Measurements from ENCODE around the gene LTB. TPM values are rescaled to one million over a fixed set of nuclear protein-coding genes. Genes with fewer than 3 reads are reported as not detected.

The LTB gene
- polyA plus RNA-seq, 1 of the 3 experiments (the other 2 are of a cell fraction) = 0.10 TPM

DNA sequence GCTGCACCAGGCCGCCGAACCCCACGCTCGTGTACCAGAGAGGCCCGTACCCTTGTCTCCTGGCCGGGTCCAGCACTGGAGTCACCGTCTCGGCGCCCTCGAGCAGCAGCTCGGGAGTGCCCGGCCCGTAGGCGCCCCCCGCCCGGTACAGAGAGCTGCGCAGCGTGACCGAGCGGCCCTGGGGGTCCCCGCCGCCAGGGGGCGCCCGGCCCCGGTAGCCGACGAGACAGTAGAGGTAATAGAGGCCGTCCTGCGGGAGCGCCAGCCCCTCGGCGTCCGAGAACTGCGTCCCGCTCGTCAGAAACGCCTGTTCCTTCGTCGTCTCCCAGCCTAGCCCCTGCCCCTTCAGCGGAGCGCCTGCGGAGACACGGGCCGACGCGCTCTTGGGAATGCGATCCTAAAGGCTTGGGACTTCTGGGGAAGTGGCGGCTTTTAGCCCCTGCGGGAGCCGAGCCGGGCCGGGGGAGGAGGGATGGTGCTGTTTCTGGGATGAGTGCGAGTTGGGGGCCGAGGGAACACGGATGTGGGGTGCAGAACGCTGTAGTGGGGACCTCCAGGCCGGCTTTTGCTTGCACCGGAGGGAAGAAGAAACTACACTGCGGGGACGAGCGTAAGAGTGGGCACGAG is 1.3 kb downstream of the LTB start:
- DNase-seq = peak; percentile 97
- peak overlapping the region; percentile 63 to 96 for H3K4me3 ChIP-seq (ENCODE audit: low read depth in 2 of 2, low read length in 1 of 2)
- H2AFZ ChIP-seq (ENCODE audit: low read depth) = peak overlapping the region; percentile 99
- CTCF ChIA-PET = interaction anchor here (0.6 to 17.6 kb wide), 25 partner anchors 9 to 197 kb away, joined by 3 to 312 read pairs (median 5); partner anchors contain the start of genes ATP6V1G2, DDX39B, NCR3 and NFKBIL1
- peak overlapping the region in 1 of 2 experiments; percentile 51; a peak in 1 of 4 replicates for H3K27ac ChIP-seq (ENCODE audit: low read depth in 2 of 2, low read length in 1 of 2)
- no peaks in the 10 kb centered on the region for H3K9me3 ChIP-seq
- H3K27me3 ChIP-seq (ENCODE audit: insufficient read depth) = no peaks in the 10 kb centered on the region
- no peaks in the 10 kb centered on the region for H3F3A ChIP-seq (replicated peaks; ENCODE audit: insufficient read depth)
- 6% methylated on average over 13 of the region's 62 CpGs for WGBS (ENCODE audit: low lambda C conversion rate)
- H3K4me1 ChIP-seq (ENCODE audit: control insufficient read depth in 1 of 2, insufficient read depth in 2 of 2, low read depth in 1 of 2, low read length in 1 of 2) = peaks cover 0 to 11% of the 10 kb centered on the region in 2 experiments; a peak in 1 of 4 replicates
- H3K9ac ChIP-seq = peak overlapping the region; percentile 88
- H3K9me2 ChIP-seq = no peaks in the 10 kb centered on the region
- peak overlapping the region; percentile 99 for H3K4me2 ChIP-seq
- no peaks in the 10 kb centered on the region for H3K36me3 ChIP-seq (replicated peaks in 1 of 2; ENCODE audit: control insufficient read depth in 1 of 2, insufficient read depth in 2 of 2, low read length in 1 of 2)
- no peaks in the 10 kb centered on the region for H4K20me1 ChIP-seq (ENCODE audit: insufficient read depth)
- H3K79me2 ChIP-seq (ENCODE audit: insufficient read depth) = no peaks in the 10 kb centered on the region
- POLR2A ChIA-PET = interaction anchor here (0.6 to 1.2 kb wide), 3 partner anchors 15 to 39 kb away, joined by 3 to 12 read pairs (median 5); partner anchors contain the start of gene DDX39B
- TF ChIP-seq, protein P1, sequence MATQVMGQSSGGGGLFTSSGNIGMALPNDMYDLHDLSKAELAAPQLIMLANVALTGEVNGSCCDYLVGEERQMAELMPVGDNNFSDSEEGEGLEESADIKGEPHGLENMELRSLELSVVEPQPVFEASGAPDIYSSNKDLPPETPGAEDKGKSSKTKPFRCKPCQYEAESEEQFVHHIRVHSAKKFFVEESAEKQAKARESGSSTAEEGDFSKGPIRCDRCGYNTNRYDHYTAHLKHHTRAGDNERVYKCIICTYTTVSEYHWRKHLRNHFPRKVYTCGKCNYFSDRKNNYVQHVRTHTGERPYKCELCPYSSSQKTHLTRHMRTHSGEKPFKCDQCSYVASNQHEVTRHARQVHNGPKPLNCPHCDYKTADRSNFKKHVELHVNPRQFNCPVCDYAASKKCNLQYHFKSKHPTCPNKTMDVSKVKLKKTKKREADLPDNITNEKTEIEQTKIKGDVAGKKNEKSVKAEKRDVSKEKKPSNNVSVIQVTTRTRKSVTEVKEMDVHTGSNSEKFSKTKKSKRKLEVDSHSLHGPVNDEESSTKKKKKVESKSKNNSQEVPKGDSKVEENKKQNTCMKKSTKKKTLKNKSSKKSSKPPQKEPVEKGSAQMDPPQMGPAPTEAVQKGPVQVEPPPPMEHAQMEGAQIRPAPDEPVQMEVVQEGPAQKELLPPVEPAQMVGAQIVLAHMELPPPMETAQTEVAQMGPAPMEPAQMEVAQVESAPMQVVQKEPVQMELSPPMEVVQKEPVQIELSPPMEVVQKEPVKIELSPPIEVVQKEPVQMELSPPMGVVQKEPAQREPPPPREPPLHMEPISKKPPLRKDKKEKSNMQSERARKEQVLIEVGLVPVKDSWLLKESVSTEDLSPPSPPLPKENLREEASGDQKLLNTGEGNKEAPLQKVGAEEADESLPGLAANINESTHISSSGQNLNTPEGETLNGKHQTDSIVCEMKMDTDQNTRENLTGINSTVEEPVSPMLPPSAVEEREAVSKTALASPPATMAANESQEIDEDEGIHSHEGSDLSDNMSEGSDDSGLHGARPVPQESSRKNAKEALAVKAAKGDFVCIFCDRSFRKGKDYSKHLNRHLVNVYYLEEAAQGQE (IDR thresholded peaks at IDR 0.05; ENCODE audit: low read depth, low read length) = no peak
- TF ChIP-seq TCF12 (IDR thresholded peaks at IDR 0.05) = no peak
- no peak for TF ChIP-seq RXRA (IDR thresholded peaks at IDR 0.05; ENCODE audit: borderline replicate concordance, low read depth)
- TF ChIP-seq GATA2 (CRISPR knock-in tag; IDR thresholded peaks at IDR 0.05) = no peak
- TF ChIP-seq CHD2 (IDR thresholded peaks at IDR 0.05; ENCODE audit: low read length, partially characterized antibody) = no peak
- peak; percentile 67 for TF ChIP-seq POLR2AphosphoS5 (IDR thresholded peaks at IDR 0.05; ENCODE audit: low read depth, low read length)
- TF ChIP-seq JUND (IDR thresholded peaks at IDR 0.05) = no peak
- peak; percentile 37; the same call in 1 of the 2 replicates for TF ChIP-seq NRF1 (IDR thresholded peaks at IDR 0.05; ENCODE audit: low read depth, low read length)
- no peak for TF ChIP-seq GABPA (IDR thresholded peaks at IDR 0.05; ENCODE audit: low read depth)
- TF ChIP-seq, protein P2, sequence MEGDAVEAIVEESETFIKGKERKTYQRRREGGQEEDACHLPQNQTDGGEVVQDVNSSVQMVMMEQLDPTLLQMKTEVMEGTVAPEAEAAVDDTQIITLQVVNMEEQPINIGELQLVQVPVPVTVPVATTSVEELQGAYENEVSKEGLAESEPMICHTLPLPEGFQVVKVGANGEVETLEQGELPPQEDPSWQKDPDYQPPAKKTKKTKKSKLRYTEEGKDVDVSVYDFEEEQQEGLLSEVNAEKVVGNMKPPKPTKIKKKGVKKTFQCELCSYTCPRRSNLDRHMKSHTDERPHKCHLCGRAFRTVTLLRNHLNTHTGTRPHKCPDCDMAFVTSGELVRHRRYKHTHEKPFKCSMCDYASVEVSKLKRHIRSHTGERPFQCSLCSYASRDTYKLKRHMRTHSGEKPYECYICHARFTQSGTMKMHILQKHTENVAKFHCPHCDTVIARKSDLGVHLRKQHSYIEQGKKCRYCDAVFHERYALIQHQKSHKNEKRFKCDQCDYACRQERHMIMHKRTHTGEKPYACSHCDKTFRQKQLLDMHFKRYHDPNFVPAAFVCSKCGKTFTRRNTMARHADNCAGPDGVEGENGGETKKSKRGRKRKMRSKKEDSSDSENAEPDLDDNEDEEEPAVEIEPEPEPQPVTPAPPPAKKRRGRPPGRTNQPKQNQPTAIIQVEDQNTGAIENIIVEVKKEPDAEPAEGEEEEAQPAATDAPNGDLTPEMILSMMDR (IDR thresholded peaks at IDR 0.05) = peak; percentile 90
- peak; percentile 63 for TF ChIP-seq SMC3 (IDR thresholded peaks at IDR 0.05; ENCODE audit: low read depth, low read length)
- peak; percentile 61 for TF ChIP-seq RAD21 (IDR thresholded peaks at IDR 0.05; ENCODE audit: low read length)
- TF ChIP-seq FOXM1 (IDR thresholded peaks at IDR 0.05; ENCODE audit: low read depth) = no peak
- TF ChIP-seq, protein P3, sequence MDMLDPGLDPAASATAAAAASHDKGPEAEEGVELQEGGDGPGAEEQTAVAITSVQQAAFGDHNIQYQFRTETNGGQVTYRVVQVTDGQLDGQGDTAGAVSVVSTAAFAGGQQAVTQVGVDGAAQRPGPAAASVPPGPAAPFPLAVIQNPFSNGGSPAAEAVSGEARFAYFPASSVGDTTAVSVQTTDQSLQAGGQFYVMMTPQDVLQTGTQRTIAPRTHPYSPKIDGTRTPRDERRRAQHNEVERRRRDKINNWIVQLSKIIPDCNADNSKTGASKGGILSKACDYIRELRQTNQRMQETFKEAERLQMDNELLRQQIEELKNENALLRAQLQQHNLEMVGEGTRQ (IDR thresholded peaks at IDR 0.05; ENCODE audit: borderline replicate concordance, low read depth, low read length) = no peak
- TF ChIP-seq TEAD4 (IDR thresholded peaks at IDR 0.05; ENCODE audit: borderline replicate concordance, insufficient read depth) = no peak
- TF ChIP-seq MXI1 (IDR thresholded peaks at IDR 0.05; ENCODE audit: low read depth, low read length) = peak; percentile 64; the same call in 1 of the 2 replicates
- no peak for TF ChIP-seq SIN3A (IDR thresholded peaks at IDR 0.05; ENCODE audit: borderline replicate concordance, low read depth, low read length)
- TF ChIP-seq ELF1 (IDR thresholded peaks at IDR 0.05) = no peak
- TF ChIP-seq EZH2phosphoT487 (IDR thresholded peaks at IDR 0.05; ENCODE audit: borderline replicate concordance, low read depth) = no peak
- TF ChIP-seq RCOR1 (IDR thresholded peaks at IDR 0.05; ENCODE audit: low read length) = no peak
- TF ChIP-seq, protein P4, sequence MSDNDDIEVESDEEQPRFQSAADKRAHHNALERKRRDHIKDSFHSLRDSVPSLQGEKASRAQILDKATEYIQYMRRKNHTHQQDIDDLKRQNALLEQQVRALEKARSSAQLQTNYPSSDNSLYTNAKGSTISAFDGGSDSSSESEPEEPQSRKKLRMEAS (IDR thresholded peaks at IDR 0.05; ENCODE audit: low read depth) = no peak
- TF ChIP-seq, protein P5, sequence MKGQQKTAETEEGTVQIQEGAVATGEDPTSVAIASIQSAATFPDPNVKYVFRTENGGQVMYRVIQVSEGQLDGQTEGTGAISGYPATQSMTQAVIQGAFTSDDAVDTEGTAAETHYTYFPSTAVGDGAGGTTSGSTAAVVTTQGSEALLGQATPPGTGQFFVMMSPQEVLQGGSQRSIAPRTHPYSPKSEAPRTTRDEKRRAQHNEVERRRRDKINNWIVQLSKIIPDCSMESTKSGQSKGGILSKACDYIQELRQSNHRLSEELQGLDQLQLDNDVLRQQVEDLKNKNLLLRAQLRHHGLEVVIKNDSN (IDR thresholded peaks at IDR 0.05; ENCODE audit: borderline replicate concordance, low read depth) = 0 out of 2 replicates have a peak, but pooled peaks have one; percentile 8
- TF ChIP-seq NFIC (IDR thresholded peaks at IDR 0.05; ENCODE audit: borderline replicate concordance) = no peak
- no peak for TF ChIP-seq RFX5 (IDR thresholded peaks at IDR 0.05; ENCODE audit: low read length)
- TF ChIP-seq, protein P6, sequence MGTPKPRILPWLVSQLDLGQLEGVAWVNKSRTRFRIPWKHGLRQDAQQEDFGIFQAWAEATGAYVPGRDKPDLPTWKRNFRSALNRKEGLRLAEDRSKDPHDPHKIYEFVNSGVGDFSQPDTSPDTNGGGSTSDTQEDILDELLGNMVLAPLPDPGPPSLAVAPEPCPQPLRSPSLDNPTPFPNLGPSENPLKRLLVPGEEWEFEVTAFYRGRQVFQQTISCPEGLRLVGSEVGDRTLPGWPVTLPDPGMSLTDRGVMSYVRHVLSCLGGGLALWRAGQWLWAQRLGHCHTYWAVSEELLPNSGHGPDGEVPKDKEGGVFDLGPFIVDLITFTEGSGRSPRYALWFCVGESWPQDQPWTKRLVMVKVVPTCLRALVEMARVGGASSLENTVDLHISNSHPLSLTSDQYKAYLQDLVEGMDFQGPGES (IDR thresholded peaks at IDR 0.05; ENCODE audit: low read depth, low read length) = no peak
- no peak for TF ChIP-seq FOSL2 (IDR thresholded peaks at IDR 0.05; ENCODE audit: borderline replicate concordance, low read depth)
